GM12878 (cell line): ENCODE data around the gene FAM131B. TPM values are rescaled to one million over a fixed set of nuclear protein-coding genes. Genes with fewer than 3 reads are reported as not detected.

Source experiments
- ATAC-seq: fragments of 200-7000 bp; cut with Tn5 transposase; 3 replicates; pipeline ENCODE4 v1.9.1; 2020; ENCODE audit warnings: mild to moderate bottlenecking, moderate library complexity
- BruUV-seq: library from RNA; stranded (reverse); fragments of 400-500 nt; replicated peaks from 2 replicates; lab custom pipeline; 2021; lab: Mats Ljungman, UMichigan
- CTCF ChIA-PET: fragments of 300-600 bp; sonication (Branson Sonifier 250); formaldehyde crosslinking; extraction: SDS; loops from one replicate; lab custom pipeline; 2021; ENCODE audit warnings: inconsistent platforms; lab: Yijun Ruan, JAX
- POLR2A ChIA-PET: fragments of 350-600 bp; formaldehyde crosslinking; extraction: SDS; loops from one replicate; lab custom pipeline; 2021; ENCODE audit warnings: inconsistent platforms; lab: Charles Lee
- RAD21 ChIA-PET: fragments of 300-600 bp; sonication (Branson Sonifier 250); formaldehyde crosslinking; loops from one replicate; lab custom pipeline; 2023; ENCODE audit warnings: antibody characterized with exemption; ENCODE audit not compliant: unreplicated experiment; lab: Charles Lee
- SMC1A ChIA-PET: fragments of 300-600 bp; sonication (Branson Sonifier 250); formaldehyde crosslinking; loops from one replicate; lab custom pipeline; 2023; ENCODE audit not compliant: unreplicated experiment, uncharacterized antibody; lab: Charles Lee
- DNase-seq: peaks from one replicate; pipeline ENCODE4 v3.0.0-alpha.2; 2011; ENCODE audit warnings: low read depth, low spot score
- FAIRE-seq: peaks from 3 replicates; lab custom pipeline; 2011; peaks lifted over from hg19 to GRCh38; lab: Jason Lieb, UNC
- H2AFZ ChIP-seq: 2 replicates; pipeline ENCODE4 v1.6.0; 2011; ENCODE audit warnings: low read depth, low read length, control low read depth; ENCODE audit not compliant: control insufficient read depth
- H3K27ac ChIP-seq: 2 replicates; pipeline ENCODE4 v1.5.1; 2011; ENCODE audit warnings: control low read depth; ENCODE audit not compliant: control insufficient read depth, insufficient read depth
- H3K27me3 ChIP-seq, 2 experiments: replicated peaks in 1 of 2; 2 replicates each; pipeline versions ENCODE4 v1.6.0 to v1.6.1; 2011; ENCODE audit warnings: low read length in 1 of 2; ENCODE audit not compliant: control insufficient read depth in 2 of 2, insufficient read depth in 2 of 2
- H3K36me3 ChIP-seq, 2 experiments: 2 replicates each; pipeline ENCODE4 v1.5.1; 2011; ENCODE audit warnings: low read length in 1 of 2; ENCODE audit not compliant: control insufficient read depth in 2 of 2, insufficient read depth in 2 of 2
- H3K4me1 ChIP-seq: 2 replicates; pipeline ENCODE4 v1.6.1; 2011; ENCODE audit warnings: mild to moderate bottlenecking, low read length, moderate library complexity, mixed read lengths; ENCODE audit not compliant: control insufficient read depth, insufficient read depth
- H3K4me2 ChIP-seq: 2 replicates; pipeline ENCODE4 v1.6.0; 2011; ENCODE audit warnings: control low read depth; ENCODE audit not compliant: control insufficient read depth, insufficient read depth
- H3K4me3 ChIP-seq: fragments of 200-600 bp; sonication (generic); 2 replicates; pipeline ENCODE4 v1.5.1; 2016
- H3K79me2 ChIP-seq: 2 replicates; pipeline ENCODE4 v1.6.0; 2011; ENCODE audit warnings: low read length; ENCODE audit not compliant: control insufficient read depth, insufficient read depth
- H3K9ac ChIP-seq: 2 replicates; pipeline ENCODE4 v1.8.0; 2011; ENCODE audit warnings: low read length, control low read depth, mixed read lengths; ENCODE audit not compliant: control insufficient read depth, insufficient read depth
- H3K9me3 ChIP-seq: replicated peaks from 3 replicates; pipeline ENCODE4 v1.5.1; 2011; ENCODE audit warnings: mild to moderate bottlenecking, low read length; ENCODE audit not compliant: control insufficient read depth, insufficient read depth
- H4K20me1 ChIP-seq: 2 replicates; pipeline ENCODE4 v1.6.0; 2011; ENCODE audit not compliant: control insufficient read depth, insufficient read depth
- BMI1 ChIP-seq: fragments of 450-650 bp; IDR thresholded peaks from 2 replicates; pipeline ENCODE4 v1.6.1; 2016; ENCODE audit warnings: mild to moderate bottlenecking, moderate library complexity, borderline replicate concordance
- CREB1 ChIP-seq: IDR thresholded peaks from 2 replicates; pipeline ENCODE4 v1.6.1; 2012; ENCODE audit warnings: low read depth, mild to moderate bottlenecking, inconsistent platforms
- DPF2 ChIP-seq: fragments of 450-650 bp; IDR thresholded peaks from 2 replicates; pipeline ENCODE4 v1.6.1; 2017; ENCODE audit warnings: mild to moderate bottlenecking
- EED ChIP-seq: sonication (generic); IDR thresholded peaks from 2 replicates; pipeline ENCODE4 v1.6.1; 2016; ENCODE audit warnings: antibody characterized with exemption, low read depth
- GATAD2B ChIP-seq: fragments of 450-650 bp; conservative IDR thresholded peaks from 2 replicates; pipeline ENCODE4 v1.6.1; 2017; ENCODE audit warnings: low read depth, mild to moderate bottlenecking, moderate library complexity
- IKZF1 ChIP-seq: fragments of 450-650 bp; conservative IDR thresholded peaks from 2 replicates; pipeline ENCODE4 v1.6.1; 2017; ENCODE audit warnings: antibody characterized with exemption, mild to moderate bottlenecking
- IKZF2 ChIP-seq, 2 experiments: fragments of 450-650 bp; IDR thresholded peaks; 2 replicates each; pipeline ENCODE4 v1.6.1; 2017; ENCODE audit warnings: mild to moderate bottlenecking in 2 of 2, moderate library complexity in 2 of 2
- JUND ChIP-seq: IDR thresholded peaks from 2 replicates; pipeline ENCODE4 v1.6.1; 2012; ENCODE audit warnings: low read depth, mild to moderate bottlenecking, low read length, improper control_type of control experiment, moderate library complexity
- WGBS: methylation state at CpG from one replicate; pipeline ENCODE4 v1.1.6; 2016; ENCODE audit warnings: low lambda C conversion rate; ENCODE audit not compliant: insufficient replicate concordance, insufficient coverage; ENCODE audit errors: missing lambda C conversion rate; 5-methylcytosine and 5-hydroxymethylcytosine counted together
- in situ Hi-C: fragments of 300-500 bp; cut with MboI; formaldehyde crosslinking; loops from 9 replicates; pipeline ENCODE4 v1.14.3; 2018; ENCODE audit warnings: mixed read lengths
- intact Hi-C: fragments of 100-400 bp; cut with micrococcal nuclease; formaldehyde crosslinking; loops from one replicate; pipeline ENCODE4 v1.14.2; 2022; ENCODE audit not compliant: unreplicated experiment
- polyA plus RNA-seq, 11 experiments: library from polyadenylated mRNA; depleted of rRNA in 4 of 11; unstranded in 6 of 11; stranded (reverse) in 5 of 11; fragments of >200 nt; fragmentation: Nextera tagmentation in 4 of 11; fragmentation: Illumina TruSeq in 1 of 11; extraction: Ambion mirVana in 4 of 11; extraction: Trizol in 1 of 11; gene quantifications; 1 replicate in 1 of 11; 2 replicates in 10 of 11; pipeline versions ENCODE4 v1.2.1 to v1.2.3, GENCODE V29; 2011 to 2016; ENCODE audit warnings: inconsistent platforms in 2 of 11, missing spikeins in 2 of 11, low read depth in 1 of 11
- total RNA-seq, 4 experiments: library from RNA; depleted of rRNA in 3 of 4; stranded (reverse); fragments of >200 nt in 3 of 4; fragmentation: Illumina TruSeq in 1 of 4; extraction: Trizol in 1 of 4; gene quantifications; 2 replicates each; pipeline versions ENCODE4 v1.2.1 to v1.2.3, GENCODE V29; 2013 to 2021
- TF ChIP-seq, protein P1 (sequence below): fragments of 450-650 bp; IDR thresholded peaks from 2 replicates; pipeline ENCODE4 v1.6.1; 2016; ENCODE audit warnings: mild to moderate bottlenecking, moderate library complexity, borderline replicate concordance

Gene FAM131B
- total and polyA plus RNA-seq, 10 of the 15 experiments (the other 5 are each of a cell fraction or from before 2014, with no cell fraction given): 0.03 to 0.05 TPM; not detected in 8

DNA sequence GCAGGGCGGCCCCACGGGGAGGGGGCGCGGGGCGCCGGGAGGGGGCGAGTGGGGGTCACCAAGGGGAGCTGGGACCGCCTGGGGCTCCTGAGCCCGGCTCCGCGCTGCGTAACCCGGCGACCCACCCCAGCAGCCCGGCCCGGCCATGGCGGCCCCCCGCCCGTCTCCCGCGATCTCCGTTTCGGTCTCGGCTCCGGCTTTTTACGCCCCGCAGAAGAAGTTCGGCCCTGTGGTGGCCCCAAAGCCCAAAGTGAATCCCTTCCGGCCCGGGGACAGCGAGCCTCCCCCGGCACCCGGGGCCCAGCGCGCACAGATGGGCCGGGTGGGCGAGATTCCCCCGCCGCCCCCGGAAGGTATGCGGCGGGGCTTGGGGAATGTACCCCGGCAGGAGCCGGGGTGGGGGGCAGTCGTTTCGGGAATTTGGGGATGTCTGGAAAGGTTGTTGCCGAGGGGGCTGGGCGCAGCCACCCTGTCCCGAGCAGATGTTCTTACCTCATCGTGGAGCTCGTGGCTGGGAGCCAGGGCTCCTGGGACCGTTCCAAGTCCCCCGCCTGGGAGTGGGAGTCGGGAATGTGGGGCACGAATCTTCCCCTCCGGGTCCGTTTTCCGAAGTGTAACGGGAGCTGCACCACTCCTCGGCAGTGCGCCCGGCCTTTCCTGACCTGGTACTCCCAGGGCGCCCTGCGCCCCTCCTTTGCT is 19.1 kb upstream of the FAM131B start:
- WGBS: 2% methylated on average over 45 of the region's 64 CpGs
- Histone ChIP-seq H3K79me2 (peaks cover 47% of the 10 kb centered on the region), H3K36me3 (peaks cover 0 to 2% of the 10 kb centered on the region in 2 experiments; a peak in 1 of 4 replicates), H3K4me1 (peaks cover 20% of the 10 kb centered on the region), H3K4me2 (peak overlapping the region; percentile 76), H4K20me1 (no peaks in the 10 kb centered on the region; the same call in 1 of the 2 replicates), H2AFZ (peak overlapping the region; percentile 20), H3K9me3 (no peaks in the 10 kb centered on the region), H3K27me3 (no peaks in the 10 kb centered on the region), H3K4me3 (peak overlapping the region; percentile 99), H3K27ac (peak overlapping the region; percentile 92), H3K9ac (peak overlapping the region; percentile 94)
- ChIA-PET CTCF (interaction anchor here (0.7 to 2.0 kb wide), 2 partner anchors 374 to 746 kb away, joined by 3 to 6 read pairs; no protein-coding TSS in a partner anchor), POLR2A (no interaction called here), SMC1A (no interaction called here), RAD21 (interaction anchor here (1.3 kb wide), 1 partner anchor 34 kb away, joined by 5 read pairs; no protein-coding TSS in a partner anchor)
- ATAC-seq (peak; percentile 0; the same call in 1 of the 3 replicates), FAIRE-seq (no peak), DNase-seq (no peak)
- no TSS peak for BruUV-seq
- intact Hi-C loops: loop anchor here (2.0 to 5.0 kb wide), 2 partner anchors 74 to 93 kb away; partner anchors contain the start of gene CASP2
- in situ Hi-C loops: no loop called here
- peak; percentile 51; the same call in 1 of the 2 replicates for TF ChIP-seq GATAD2B
- TF ChIP-seq EED: 0 out of 2 replicates have a peak, but pooled peaks have one; percentile 30
- TF ChIP-seq CREB1: no peak
- no peak for TF ChIP-seq BMI1
- TF ChIP-seq, protein P1, sequence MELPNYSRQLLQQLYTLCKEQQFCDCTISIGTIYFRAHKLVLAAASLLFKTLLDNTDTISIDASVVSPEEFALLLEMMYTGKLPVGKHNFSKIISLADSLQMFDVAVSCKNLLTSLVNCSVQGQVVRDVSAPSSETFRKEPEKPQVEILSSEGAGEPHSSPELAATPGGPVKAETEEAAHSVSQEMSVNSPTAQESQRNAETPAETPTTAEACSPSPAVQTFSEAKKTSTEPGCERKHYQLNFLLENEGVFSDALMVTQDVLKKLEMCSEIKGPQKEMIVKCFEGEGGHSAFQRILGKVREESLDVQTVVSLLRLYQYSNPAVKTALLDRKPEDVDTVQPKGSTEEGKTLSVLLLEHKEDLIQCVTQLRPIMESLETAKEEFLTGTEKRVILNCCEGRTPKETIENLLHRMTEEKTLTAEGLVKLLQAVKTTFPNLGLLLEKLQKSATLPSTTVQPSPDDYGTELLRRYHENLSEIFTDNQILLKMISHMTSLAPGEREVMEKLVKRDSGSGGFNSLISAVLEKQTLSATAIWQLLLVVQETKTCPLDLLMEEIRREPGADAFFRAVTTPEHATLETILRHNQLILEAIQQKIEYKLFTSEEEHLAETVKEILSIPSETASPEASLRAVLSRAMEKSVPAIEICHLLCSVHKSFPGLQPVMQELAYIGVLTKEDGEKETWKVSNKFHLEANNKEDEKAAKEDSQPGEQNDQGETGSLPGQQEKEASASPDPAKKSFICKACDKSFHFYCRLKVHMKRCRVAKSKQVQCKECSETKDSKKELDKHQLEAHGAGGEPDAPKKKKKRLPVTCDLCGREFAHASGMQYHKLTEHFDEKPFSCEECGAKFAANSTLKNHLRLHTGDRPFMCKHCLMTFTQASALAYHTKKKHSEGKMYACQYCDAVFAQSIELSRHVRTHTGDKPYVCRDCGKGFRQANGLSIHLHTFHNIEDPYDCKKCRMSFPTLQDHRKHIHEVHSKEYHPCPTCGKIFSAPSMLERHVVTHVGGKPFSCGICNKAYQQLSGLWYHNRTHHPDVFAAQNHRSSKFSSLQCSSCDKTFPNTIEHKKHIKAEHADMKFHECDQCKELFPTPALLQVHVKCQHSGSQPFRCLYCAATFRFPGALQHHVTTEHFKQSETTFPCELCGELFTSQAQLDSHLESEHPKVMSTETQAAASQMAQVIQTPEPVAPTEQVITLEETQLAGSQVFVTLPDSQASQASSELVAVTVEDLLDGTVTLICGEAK: 0 out of 2 replicates have a peak, but pooled peaks have one; percentile 22
- 0 out of 2 replicates have a peak, but pooled peaks have one; percentile 42 for TF ChIP-seq DPF2
- TF ChIP-seq IKZF2 (IDR thresholded peaks at IDR 0.05): peak; percentile 57 to 75
- no peak for TF ChIP-seq JUND
- TF ChIP-seq IKZF1: peak; percentile 77
